ENCODE results near the gene SIGLEC11. TPM values are rescaled to one million over a fixed set of nuclear protein-coding genes. Genes with fewer than 3 reads are reported as not detected.

Gene SIGLEC11
- polyA plus RNA-seq, 1 donor from 2014 or later: not detected

DNA sequence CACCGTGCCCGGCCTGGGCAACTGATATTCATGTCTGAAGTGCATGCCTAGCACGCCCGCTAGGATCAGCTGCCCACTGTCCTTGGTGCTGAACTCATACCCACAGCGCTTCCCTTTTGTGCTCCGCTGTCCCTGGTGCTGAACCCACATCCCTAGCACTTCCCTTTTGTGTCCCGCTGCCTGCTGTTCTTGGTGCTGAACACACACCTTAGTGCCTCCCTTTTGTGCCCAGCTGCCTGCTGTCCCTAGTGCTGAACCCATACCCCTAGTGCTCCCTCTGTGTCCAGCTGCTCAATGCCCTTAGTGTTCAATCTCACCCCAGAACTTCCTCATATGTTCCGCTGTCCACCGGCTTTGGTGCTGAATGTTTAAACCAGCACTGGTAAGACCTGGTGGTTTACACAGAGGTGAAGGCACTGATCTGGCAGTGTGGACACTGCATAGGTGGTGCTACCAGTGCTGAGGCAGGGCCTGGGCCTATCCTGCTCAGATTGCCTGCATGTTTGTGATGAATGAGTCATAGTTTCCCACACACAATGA lies 26.3 kb upstream of the SIGLEC11 start:
- Histone ChIP-seq H3K4me2 (ENCODE audit: low read length) (no peak overlapping the region), H3K79me2 (replicated peaks; ENCODE audit: insufficient read depth, low read length) (no peaks in the 10 kb centered on the region), H3K9me3 (ENCODE audit: low read length) (no peaks in the 10 kb centered on the region), H3K36me3 (ENCODE audit: insufficient read depth, low read length) (no peaks in the 10 kb centered on the region), H3K9me2 (ENCODE audit: insufficient read depth, low read length) (no peaks in the 10 kb centered on the region), H3K4me3 (ENCODE audit: low read length) (no peak overlapping the region), H2AFZ (ENCODE audit: low read depth, low read length) (no peak overlapping the region), H3K27me3 (ENCODE audit: insufficient read depth, low read depth, low read length) (no peaks in the 10 kb centered on the region), H3K9ac (ENCODE audit: low read length) (no peak overlapping the region), H3K27ac (ENCODE audit: low read length) (no peak overlapping the region), H4K20me1 (ENCODE audit: insufficient read depth) (no peaks in the 10 kb centered on the region), H3F3A (ENCODE audit: insufficient read depth, low read length, poor library complexity, severe bottlenecking) (no peaks in the 10 kb centered on the region)
- TF ChIP-seq, protein P1, sequence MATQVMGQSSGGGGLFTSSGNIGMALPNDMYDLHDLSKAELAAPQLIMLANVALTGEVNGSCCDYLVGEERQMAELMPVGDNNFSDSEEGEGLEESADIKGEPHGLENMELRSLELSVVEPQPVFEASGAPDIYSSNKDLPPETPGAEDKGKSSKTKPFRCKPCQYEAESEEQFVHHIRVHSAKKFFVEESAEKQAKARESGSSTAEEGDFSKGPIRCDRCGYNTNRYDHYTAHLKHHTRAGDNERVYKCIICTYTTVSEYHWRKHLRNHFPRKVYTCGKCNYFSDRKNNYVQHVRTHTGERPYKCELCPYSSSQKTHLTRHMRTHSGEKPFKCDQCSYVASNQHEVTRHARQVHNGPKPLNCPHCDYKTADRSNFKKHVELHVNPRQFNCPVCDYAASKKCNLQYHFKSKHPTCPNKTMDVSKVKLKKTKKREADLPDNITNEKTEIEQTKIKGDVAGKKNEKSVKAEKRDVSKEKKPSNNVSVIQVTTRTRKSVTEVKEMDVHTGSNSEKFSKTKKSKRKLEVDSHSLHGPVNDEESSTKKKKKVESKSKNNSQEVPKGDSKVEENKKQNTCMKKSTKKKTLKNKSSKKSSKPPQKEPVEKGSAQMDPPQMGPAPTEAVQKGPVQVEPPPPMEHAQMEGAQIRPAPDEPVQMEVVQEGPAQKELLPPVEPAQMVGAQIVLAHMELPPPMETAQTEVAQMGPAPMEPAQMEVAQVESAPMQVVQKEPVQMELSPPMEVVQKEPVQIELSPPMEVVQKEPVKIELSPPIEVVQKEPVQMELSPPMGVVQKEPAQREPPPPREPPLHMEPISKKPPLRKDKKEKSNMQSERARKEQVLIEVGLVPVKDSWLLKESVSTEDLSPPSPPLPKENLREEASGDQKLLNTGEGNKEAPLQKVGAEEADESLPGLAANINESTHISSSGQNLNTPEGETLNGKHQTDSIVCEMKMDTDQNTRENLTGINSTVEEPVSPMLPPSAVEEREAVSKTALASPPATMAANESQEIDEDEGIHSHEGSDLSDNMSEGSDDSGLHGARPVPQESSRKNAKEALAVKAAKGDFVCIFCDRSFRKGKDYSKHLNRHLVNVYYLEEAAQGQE (IDR thresholded peaks at IDR 0.05; ENCODE audit: borderline replicate concordance): peak; percentile 98
- TF ChIP-seq, protein P2, sequence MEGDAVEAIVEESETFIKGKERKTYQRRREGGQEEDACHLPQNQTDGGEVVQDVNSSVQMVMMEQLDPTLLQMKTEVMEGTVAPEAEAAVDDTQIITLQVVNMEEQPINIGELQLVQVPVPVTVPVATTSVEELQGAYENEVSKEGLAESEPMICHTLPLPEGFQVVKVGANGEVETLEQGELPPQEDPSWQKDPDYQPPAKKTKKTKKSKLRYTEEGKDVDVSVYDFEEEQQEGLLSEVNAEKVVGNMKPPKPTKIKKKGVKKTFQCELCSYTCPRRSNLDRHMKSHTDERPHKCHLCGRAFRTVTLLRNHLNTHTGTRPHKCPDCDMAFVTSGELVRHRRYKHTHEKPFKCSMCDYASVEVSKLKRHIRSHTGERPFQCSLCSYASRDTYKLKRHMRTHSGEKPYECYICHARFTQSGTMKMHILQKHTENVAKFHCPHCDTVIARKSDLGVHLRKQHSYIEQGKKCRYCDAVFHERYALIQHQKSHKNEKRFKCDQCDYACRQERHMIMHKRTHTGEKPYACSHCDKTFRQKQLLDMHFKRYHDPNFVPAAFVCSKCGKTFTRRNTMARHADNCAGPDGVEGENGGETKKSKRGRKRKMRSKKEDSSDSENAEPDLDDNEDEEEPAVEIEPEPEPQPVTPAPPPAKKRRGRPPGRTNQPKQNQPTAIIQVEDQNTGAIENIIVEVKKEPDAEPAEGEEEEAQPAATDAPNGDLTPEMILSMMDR (IDR thresholded peaks at IDR 0.05; ENCODE audit: poor library complexity, severe bottlenecking): no peak
- no peak for TF ChIP-seq TAF1 (IDR thresholded peaks at IDR 0.05; ENCODE audit: low read depth)

DNA sequence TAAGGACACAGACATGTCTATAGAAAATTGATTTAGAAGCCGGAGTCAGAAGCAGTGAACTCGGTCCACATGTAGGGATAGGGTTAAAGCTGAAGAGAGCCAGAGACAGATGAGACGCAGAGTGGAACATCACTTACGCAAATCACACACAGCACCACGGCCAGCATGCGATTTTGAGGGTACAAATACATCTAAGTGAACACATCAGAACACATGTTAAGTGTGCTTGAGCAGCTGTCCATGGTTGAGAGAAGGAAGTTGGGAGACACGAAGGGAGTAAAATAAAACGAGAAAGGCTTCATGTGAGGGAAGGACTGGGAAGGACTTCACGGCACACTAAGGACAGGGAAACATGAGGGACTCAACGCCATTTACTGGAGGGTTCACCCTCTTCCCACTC lies 25.4 kb upstream of the SIGLEC11 start:
- H3K4me3 ChIP-seq (ENCODE audit: low read length): no peak overlapping the region
- no peak overlapping the region for H2AFZ ChIP-seq (ENCODE audit: low read depth, low read length)
- no peaks in the 10 kb centered on the region for H3K9me3 ChIP-seq (ENCODE audit: low read length)
- TF ChIP-seq, protein P1 (IDR thresholded peaks at IDR 0.05; ENCODE audit: borderline replicate concordance): no peak
- H3K4me2 ChIP-seq (ENCODE audit: low read length): no peak overlapping the region
- H3K9me2 ChIP-seq (ENCODE audit: insufficient read depth, low read length): no peaks in the 10 kb centered on the region
- no peaks in the 10 kb centered on the region for H4K20me1 ChIP-seq (ENCODE audit: insufficient read depth)
- no peak overlapping the region for H3K9ac ChIP-seq (ENCODE audit: low read length)
- H3K79me2 ChIP-seq (replicated peaks; ENCODE audit: insufficient read depth, low read length): no peaks in the 10 kb centered on the region
- no peaks in the 10 kb centered on the region for H3K27me3 ChIP-seq (ENCODE audit: insufficient read depth, low read depth, low read length)
- no peak overlapping the region for H3K27ac ChIP-seq (ENCODE audit: low read length)
- no peaks in the 10 kb centered on the region for H3F3A ChIP-seq (ENCODE audit: insufficient read depth, low read length, poor library complexity, severe bottlenecking)
- no peaks in the 10 kb centered on the region for H3K36me3 ChIP-seq (ENCODE audit: insufficient read depth, low read length)

DNA sequence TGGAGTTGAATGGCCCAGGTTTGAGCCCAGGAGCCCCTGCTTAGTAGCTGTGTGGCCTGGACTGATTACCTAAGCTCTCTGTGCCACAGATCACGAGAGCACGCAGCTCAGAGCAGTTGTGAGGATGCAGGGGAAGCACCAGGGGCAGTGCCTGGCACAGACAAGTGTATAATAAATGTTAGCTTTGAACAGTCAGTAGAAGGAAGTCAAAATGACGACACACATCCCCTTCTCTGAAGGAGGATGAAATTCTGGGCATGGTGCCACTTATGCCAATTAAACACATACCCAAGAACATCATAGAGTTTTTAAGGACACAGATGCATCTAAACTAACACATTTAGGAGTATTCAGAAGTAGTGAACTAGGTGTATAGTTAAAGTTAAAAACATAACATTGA lies 24.9 kb upstream of the SIGLEC11 start:
- Histone ChIP-seq H3K4me3 (ENCODE audit: low read length) (no peak overlapping the region), H3K9ac (ENCODE audit: low read length) (no peak overlapping the region), H3K9me3 (ENCODE audit: low read length) (no peaks in the 10 kb centered on the region), H3K27me3 (ENCODE audit: insufficient read depth, low read depth, low read length) (no peaks in the 10 kb centered on the region), H3K9me2 (ENCODE audit: insufficient read depth, low read length) (no peaks in the 10 kb centered on the region), H4K20me1 (ENCODE audit: insufficient read depth) (no peaks in the 10 kb centered on the region), H3K36me3 (ENCODE audit: insufficient read depth, low read length) (no peaks in the 10 kb centered on the region), H3K79me2 (replicated peaks; ENCODE audit: insufficient read depth, low read length) (no peaks in the 10 kb centered on the region), H3K4me2 (ENCODE audit: low read length) (no peak overlapping the region), H2AFZ (ENCODE audit: low read depth, low read length) (no peak overlapping the region), H3F3A (ENCODE audit: insufficient read depth, low read length, poor library complexity, severe bottlenecking) (no peaks in the 10 kb centered on the region), H3K27ac (ENCODE audit: low read length) (no peak overlapping the region)
- TF ChIP-seq, protein P2 (IDR thresholded peaks at IDR 0.05; ENCODE audit: poor library complexity, severe bottlenecking): no peak
- TF ChIP-seq MXI1 (conservative IDR thresholded peaks at IDR 0.05; ENCODE audit: poor library complexity, severe bottlenecking) (no peak), SMC3 (conservative IDR thresholded peaks at IDR 0.05; ENCODE audit: poor library complexity) (no peak), EP300 (conservative IDR thresholded peaks at IDR 0.05; ENCODE audit: poor library complexity, severe bottlenecking) (no peak), RAD21 (conservative IDR thresholded peaks at IDR 0.05) (no peak)

Measured in neural cell (in vitro differentiated cells).